ENCODE measurements around the gene PPP1R13L.

Gene PPP1R13L

DNA sequence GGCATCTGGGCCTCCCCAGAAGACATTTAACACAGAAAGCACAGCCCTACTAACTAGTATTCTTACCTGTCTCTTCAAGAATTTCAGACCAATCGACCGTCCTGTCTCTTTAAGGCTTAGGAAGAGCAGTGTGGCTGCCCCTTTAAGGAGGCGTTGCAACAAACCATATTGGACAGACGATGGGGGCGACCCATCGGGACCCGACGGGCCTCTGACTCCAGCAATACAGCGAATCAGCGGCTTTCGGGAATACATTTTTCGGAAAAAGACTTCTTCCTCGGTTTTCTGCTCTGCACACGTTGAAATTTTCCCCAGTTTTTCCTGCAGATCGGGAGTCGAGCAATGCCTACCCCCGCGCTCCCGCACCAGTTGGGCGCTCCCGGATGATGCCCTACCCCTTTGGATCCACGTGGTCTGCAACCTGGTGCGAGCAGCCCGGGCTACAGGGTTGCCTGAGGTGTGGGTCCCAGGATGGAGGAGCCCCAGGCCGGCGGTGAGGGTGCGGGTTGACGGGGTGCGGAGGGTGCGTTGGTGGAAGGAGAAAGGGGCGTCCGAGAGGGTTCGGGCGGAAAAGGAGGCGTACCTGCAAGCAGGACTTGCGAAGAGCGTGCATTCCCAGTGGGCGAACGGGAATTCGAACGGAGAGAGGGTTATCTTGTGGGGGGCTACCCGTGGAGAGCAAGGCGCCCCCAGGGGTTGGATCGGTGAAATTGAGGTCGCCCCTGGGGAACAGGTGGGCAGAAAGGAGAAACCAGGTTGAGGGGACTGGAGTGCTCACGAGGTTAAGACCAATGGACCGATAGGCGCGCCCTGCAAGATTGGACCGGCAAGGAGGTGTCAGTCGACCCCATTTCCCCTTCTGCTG lies 1.6 kb upstream of the PPP1R13L start, which contains the start of gene POLR1G:
TSS of gene POLR1G (plus strand) at position 419 of the 865 bp plus-strand sequence. CDS start at position 472, 53 bp downstream.
- peak; percentile 85 for DNase-seq

DNA sequence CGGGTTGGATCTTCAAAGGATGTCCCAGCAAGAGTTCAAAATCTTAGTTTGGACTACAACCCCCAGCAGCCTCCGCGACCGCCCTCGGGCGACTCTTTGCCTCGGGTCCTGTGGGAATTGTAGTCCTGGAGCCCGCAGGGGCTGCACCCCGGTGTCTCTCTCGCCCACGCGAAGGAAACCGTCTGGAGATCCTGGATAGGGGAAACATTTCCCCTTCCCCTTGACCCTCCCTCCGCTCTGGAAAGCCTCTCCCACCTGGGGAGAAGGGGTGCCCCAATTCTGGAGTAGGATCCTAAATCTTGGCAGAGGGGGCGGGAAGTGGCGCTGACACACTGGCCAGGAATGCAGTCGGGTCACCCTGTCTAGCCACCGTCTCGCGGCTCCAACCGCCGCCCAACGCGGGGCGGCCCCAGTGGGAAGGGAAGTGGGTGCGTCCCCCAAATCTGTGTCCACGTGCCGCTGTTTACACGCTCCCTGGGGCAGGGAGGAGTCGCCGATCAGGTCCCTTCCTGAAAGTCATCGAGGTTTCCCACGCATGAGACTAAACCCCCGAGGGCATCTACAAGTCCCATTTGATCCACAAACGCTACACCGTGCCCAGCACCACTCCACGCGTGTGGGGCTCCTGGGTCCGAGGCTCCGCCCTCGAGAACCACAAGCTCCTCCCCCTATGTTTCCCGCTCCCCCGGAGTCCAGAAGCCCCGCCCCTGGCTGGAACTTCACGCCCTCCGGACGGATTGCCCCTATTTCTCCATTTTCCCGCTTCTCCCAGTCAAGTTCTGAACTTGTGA lies 761 bp upstream of the PPP1R13L start:
- DNase-seq, result peak; percentile 87

DNA sequence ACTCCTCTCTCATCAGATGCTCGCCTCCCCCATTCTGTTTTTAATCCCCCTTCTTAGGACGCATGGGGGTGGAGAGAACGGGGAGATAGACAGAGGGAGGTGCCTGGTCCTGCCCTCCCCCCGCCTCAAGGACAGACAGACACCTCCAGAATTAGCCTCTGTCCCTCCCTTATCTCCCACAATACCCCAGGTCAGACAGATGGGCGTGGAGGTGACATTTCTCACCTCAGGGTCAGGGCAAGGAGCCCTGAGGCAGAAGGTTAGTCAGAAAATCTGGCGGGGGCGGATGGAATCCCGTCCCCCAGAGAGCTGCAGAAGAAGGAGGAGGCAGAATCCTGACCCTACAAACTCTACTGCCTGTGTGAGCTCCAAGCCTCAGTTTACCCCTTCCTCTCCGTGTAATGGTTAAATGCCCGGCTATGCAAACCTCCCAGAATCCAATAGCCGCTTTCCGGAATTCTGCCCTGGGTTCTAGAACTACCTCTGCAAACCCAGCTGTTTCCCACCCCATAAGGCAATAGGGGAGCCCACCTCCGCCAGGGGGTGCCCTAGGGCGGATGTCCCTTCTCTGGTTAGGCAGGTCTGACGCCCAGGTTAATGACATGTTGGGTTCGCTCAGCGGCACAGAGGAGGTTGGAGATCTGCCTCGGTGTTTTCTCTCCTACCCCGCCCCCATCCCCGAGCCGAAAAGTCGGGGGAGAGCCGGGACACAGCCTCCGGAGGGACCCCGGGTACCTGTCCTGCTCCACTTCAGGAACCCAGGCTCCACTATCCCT lies 900 bp downstream of the PPP1R13L start:
- peak; percentile 64 for DNase-seq

DNA sequence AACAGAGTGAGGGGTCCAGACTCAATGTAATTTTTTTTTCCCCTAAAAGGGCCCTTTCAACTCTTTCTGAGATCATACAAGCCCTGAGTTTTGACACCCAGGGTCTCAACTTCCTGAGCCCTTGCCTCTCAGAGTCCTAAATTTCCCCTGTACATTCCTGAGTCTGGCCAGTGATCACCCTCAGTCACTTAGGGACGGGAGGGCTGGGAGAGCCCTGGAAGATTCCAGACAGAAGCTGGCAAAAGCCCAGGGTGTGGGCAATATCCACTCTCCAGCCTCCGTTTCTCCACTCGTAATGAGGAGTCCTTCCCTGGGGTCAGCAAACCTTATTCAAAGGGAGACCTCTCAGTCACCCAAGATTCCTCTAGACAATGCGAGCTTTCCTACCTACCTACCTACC lies 1.6 kb downstream of the PPP1R13L start:
- DNase-seq, result no peak

DNA sequence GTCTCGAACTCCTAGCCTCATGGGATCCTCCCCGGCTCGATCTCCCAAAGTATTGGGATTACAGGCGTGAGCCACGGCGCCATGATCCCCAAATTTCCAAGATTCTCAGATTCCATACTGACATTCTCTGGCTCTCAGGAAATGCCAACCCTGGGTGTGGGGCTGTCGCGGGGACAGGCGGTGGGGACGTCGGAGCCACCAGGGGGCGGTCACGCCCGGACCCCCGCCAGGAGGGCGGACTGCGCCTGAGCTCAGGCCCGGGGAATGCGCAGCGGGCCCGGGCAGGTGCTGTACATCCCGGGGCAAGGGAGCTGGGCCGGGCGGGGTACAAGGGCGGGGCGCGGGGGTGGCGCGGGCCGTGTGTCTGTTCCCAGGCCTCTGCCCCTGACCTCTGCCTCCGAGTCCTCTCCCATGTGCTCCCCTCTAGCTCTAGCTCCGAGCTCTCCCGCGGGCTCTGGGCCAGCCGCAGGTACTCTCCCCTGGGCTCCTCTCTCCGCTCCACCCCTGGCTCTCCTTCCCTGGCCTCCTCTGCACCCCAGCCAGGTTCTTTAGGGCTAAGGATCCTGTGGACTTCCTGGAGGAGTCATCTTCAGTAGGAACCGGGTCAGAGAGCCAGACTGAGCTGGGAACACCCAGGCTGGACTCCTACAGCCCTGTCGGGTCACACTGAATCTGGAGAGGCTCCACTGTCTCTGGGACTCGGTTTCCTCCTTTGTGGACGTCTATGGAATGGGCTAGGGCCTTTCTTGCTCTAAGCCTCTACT lies 2.4 kb downstream of the PPP1R13L start:
- peak; percentile 15 for DNase-seq

DNA sequence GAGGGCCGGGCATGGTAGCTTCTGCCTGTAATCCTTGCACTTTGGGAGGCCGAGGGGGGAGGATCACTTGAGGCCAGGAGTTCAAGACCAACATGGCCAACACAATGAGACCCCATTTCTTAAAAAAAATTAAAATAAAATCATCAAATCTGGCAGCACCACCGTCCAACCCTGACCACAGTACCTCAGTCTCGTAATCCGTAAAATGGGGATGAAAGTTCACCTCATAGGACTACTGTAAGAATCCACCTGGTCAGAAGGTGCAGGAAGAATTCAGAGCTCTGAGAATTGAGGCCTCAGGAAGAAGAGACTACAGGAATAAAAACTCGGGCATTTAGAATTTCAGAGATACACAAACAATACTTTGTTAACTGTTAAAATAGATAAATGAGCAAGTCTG lies 3.1 kb downstream of the PPP1R13L start:
- DNase-seq, result no peak

DNA sequence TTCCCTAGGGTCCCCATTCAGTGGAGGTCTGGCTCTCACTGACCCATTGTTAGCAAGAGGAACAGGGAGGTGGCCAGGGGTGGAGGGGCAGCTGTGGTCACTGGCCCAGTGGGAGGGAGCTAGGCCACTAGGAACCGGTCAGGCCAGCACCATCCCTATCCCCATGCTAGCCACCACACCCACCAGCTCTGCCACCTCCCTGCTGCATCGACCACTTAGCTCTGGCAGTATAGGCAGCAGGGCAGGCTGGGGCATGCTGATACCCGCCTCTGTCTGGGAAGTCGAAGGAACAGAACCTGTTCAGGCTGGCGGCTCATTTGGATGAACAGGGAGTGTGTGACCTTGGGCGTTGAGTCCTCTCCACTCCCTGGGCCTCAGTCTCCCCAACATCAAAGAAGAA lies 4.7 kb downstream of the PPP1R13L start:
- DNase-seq, result no peak

DNA sequence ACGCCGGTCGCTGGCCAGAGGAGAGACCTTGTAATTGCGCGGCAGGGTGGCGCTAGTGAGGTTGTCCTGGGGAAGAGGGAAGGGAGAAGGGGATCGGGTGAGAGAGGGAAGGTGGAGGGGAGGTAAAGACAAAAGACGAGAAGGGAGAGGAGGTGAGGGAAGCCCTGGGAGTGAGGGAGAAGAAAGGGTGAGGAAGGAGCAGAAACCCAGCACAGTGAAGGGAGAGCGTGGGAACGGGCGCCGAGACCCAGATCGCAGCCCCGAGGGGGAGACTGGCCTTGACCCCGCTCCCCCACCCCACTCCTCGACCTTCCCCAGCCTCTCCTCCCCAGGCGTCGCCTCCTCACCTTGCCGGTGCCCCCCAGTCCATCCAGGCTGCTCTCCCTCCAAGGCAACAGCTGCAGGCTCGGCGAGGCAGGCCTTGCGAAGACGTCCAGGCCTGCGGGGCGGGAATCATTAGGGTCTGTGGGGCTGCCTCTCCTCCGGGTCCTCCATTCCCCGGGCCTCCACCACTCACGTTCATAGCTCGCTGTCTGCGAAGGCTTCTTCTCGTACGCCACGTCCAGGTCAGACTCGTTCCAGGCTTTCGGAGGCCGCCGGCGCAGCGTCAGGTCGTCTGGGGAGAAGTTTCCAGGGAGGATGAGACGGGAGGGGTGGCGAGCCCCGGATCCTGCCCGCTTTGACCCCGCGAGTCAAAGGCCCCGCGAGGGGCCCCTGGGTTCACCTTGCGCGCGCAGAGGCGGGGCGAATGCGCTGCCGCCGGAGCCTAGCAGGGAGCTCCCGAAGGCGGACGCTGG lies 8.8 kb downstream of the PPP1R13L start:
- no peak for DNase-seq

DNA sequence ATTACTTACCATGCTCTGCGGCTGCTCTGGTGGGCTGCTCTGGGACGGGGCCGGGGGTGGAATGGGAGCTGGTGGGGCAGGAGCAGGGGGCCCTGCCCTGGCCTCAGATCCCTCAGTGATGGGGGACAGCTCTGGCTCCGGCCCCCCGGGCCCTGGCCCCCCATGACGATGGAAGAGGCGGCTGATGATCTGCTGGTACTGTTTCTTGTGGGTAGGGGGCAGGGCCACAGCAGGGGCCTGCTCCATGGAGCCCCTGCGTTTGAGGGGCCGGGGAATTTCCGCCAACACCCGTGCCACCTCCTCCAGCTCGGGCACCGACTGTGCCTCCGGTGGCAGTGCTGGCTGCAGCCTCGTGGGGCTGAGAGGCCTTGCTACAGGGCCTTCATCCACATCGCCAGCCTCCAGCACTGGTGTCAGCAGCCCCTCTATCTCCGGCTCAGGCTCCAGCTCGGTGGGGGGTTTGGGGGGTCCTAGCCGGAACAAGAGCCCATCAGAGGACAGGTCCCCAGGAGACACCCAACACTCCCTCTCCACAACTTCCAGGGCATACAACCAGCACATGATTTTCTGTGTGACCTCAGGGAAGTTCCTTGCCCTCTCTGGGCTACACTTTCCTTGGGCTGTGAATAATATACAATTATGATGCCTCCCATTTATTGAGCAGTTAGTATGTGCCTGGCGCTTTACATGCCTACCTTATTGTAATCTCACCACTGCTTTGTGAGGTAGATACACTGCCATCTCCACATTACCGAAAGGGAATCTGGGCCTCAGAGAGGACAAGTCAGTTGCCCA lies 12.8 kb downstream of the PPP1R13L start:
- DNase-seq, result no peak

DNA sequence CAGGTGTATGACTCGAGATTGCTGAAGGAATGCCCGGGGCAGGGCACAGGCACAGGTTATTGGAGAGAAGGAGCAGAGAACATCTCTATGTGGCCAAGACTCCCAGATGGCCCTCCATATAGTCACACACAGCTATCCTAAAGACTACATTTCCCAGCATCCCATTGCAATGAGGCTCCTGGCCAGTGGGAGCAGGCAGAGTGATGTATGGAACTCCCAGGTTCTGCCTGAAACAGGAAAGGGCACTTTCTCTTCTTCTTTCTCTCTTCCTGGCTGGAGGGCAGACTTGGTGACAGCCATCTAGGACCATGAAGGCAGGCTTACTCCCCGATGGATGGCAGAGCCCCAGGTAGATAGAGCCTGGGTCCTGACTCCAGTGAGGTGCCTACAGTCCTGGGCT lies 13.5 kb downstream of the PPP1R13L start:
- DNase-seq, result no peak

DNA sequence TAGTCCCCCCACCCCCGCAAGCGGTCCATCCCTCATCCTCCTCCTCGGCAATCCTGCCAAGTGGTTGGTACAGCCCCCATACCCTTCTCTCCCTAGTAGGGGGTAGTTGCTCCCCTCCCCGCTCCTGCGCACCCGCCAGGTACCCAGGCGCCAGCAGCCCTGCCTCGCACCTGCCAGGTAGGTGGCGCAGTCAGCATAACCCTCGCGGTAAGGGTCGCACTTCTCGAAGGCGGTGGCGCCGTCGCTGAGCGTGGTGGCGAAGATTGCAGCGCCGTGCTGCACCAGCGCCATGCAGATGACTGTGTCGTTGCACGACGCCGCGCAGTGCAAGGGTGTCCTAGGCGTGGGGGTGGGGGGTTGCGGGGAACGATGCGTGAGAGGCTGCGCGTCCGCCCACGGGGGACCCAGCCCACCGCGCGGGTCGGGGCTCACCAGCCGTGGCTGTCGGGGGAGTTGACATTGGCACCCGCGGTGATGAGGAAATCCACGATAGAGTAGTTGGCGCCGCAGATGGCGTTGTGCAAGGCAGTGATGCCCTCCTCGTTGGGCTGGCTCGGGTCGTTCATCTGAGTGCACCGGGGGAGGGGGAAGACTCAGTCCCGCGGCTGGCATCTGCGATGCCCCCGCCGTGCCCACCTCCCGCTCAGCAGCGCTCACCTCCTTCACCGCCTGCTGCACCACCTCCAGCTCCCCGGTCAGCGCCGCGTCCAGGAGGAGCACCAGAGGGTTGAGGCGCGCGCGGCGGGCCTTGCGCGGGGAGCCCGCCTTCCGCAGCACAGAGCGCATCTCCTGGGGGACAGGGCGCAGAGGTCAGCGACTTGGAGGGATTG lies 19.3 kb downstream of the PPP1R13L start:
- no peak for DNase-seq

DNA sequence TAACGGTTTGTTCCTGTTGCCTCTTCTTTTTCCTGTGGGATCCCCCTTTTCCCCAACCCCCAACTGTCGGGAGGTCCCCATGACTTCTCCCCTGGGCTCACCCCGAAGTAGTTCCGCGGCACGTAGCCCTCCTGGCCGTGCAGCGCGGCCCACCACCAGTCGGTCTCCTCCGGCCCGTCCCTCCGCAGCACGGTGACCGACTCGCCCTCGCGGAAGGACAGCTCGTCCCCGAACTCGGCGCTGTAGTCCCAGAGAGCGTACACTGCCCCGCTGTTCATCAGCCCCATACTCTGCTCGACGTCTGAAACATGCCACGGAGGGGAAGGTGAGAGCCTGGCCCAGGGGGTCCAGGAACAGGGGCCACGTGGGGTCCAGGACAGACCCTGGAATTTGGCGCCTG lies 22.4 kb downstream of the PPP1R13L start:
- DNase-seq, result no peak

DNA sequence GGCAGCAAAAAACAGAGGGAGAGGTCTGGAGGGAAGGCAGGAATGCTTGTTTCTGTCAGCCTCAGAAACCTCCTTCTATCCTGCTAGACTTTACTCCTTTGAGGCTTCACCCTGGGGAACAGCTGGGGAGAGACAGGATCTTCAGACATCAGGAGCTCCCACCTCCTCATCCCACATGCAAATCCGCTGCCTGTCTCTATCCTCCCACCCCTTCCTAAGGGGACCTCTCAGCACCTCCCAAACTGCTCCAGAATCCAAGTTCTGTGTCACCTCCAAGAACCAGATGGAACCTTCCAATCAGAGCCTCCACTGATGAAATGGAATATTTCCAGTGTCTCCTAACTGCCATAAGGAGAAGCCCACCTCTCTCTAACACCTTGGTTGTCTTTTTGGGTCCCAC lies 24.8 kb downstream of the PPP1R13L start:
- no peak for DNase-seq

DNA sequence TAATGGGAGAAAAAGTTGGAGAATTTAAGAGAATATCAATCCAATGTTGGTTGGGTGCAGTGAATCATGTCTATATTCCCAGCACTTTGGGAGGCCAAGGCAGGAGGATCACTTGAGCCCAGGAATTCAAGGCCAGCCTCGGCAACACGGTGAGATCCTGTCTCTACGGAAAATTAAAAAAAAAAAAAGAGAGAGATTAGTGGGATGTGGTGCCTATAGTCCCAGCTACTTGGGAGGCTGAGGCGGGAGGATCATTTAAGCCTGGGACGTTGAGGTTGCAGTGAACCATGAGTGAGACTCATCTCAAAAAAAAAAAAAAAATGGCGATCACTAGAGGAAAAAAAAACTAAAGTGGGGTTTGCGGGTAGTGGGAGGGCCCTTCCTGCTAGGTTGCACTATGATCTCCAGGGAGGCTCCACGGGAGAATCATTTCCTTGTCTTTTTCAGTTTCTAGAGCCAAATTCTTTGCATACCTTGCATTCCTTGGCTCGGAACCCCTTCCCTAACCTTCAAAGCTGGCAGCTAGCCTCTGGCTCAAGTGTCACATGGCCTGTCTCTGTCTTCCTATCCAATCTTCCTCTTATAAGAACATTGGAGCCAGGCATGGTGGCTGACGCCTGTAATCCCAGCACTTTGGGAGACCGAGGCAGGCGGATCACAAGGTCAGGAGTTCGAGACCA lies 28.7 kb downstream of the PPP1R13L start:
- no peak for DNase-seq

DNA sequence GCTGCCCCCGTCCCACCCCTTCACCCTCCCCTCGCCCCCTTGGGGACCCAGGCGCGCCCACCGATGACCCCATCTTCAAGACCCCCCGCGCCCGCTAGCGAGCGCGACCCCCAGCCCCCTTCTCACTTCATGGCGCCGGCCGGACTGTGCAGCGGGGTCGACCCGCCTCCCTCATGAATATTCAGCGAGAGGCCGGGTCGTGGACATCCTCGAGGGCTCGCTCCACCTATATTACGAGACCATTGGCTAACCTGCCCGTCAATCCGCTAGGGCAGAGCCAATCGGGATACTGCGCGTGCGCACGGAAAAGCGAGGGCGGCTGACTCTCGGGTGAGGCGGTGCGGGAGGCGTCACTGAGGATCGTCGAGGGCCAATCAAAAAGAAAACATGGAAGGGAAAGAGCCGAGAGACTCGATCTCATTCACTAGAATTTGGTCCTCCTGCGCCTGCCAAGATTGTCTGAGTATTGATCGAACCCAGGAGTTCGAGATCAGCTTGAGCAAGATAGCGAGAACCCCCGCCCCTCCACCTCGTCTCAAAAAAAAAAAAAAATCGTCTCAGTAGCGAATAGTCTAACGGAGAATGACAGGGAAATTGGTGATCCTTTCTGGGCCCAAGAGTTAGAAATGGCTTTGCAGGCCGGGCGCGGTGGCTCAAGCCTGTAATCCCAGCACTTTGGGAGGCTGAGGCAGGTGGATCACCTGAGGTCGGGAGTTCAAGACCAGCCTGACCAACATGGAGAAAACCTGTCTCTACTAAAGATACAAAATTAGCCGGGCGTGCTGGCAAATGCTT lies 34.3 kb downstream of the PPP1R13L start, which contains the start of gene ERCC2:
TSS of gene ERCC2 (minus strand) at position 164 of the 795 bp plus-strand sequence. CDS start at position 131, 33 bp downstream.
- DNase-seq, result peak; percentile 100

DNA sequence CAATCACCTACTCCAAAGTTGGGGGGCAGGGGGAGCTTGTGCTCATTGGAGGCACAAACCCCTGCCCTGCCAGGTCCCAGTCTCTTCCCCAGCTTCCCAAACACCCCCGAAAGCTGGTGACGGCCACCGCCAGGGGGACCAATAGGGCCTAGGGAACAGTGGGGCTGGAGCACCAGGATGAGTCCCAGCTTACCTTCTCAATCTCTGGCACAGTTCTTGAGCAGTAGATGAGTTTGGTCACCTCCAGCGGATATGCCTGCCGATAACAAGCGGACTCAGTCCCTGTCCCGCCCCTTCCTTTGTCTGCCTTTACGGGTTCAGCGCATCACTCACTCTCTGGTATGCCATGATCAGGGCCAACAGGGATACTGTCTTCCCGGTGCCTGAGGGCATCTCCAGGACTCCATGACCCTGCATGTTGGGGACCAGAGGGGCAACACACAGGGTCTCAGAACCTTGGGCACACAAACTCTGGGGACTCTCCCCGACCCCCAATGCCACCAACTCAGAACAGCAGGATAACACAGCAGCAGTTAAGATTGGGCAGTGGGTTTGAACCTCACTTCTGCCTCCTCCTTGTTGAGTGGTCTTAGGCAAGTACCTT lies 36.0 kb downstream of the PPP1R13L start:
- DNase-seq, result no peak

DNA sequence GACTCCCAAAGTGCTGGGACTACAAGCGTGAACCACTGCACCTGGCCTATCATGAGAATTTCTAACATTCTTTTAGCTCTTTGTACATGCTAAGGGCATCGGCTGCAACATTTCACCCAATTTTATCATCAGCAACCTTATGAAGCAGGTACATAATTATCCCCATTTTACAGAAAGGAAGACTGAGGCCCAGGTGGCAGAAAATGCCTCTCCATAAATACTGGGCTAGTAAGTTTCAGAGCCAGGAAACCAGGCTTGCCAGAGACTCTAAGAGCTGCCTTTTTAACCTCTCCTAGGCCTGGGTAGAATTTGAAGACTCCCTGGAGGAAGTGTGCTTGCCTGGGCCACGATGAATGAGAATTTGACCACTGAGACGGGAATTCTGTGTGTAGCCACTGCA lies 36.7 kb downstream of the PPP1R13L start:
- no peak for DNase-seq

DNA sequence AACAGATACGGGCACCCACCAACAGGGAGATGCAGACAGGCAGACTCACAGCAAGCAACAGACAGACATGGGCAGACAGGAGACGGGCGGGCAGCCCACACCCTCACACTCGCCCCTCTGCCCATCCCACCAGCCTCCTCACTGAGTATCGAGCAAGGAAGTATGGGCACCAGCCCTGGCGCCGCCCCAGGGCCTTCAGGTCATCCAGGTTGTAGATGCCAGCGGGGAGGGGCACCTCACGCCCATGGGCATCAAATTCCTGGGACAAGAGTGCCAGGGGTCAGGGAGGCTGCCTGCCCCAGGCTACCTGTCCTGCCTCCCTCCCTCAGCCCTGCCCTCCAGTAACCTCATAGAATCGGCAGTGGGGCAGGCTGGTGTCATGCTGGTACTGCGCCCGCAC lies 40.2 kb downstream of the PPP1R13L start:
- no peak for DNase-seq

Data from CD4-positive, alpha-beta T cell treated with Interleukin-17A for 1 hour (primary cell).